AG04449 (cell line): ENCODE data around the gene BARX2.

Experiments
- CTCF ChIA-PET: fragments of 350-600 bp; formaldehyde crosslinking; extraction: SDS; loops from one replicate; lab custom pipeline; 2021; ENCODE audit warnings: antibody characterized with exemption; lab: Yijun Ruan, JAX
- POLR2A ChIA-PET: fragments of 400-600, 350-600 bp; formaldehyde crosslinking; extraction: SDS; loops from one replicate; lab custom pipeline; 2020; ENCODE audit warnings: antibody characterized with exemption, inconsistent platforms; lab: Yijun Ruan, JAX
- DNase-seq: peaks from one replicate; pipeline ENCODE4 v3.0.0-alpha.2; 2010; ENCODE audit warnings: low read depth, low spot score
- H3K4me3 ChIP-seq: 2 replicates; pipeline ENCODE4 v1.5.1; 2011; ENCODE audit warnings: low read depth, mild to moderate bottlenecking, control low read depth, low read length
- CTCF ChIP-seq: IDR thresholded peaks from one replicate; pipeline ENCODE4 v1.5.1; 2011; ENCODE audit warnings: mild to moderate bottlenecking, moderate library complexity, low read length, control low read depth, inconsistent platforms; ENCODE audit not compliant: insufficient read depth; ENCODE audit errors: missing control alignments

BARX2 gene

GRCh38 chr11:129391360-129391759 lies 15.7 kb downstream of the BARX2 start:
- no peak for DNase-seq
- CTCF ChIA-PET, result no interaction called here
- H3K4me3 ChIP-seq, result no peak overlapping the region
- POLR2A ChIA-PET, result no interaction called here
- TF ChIP-seq CTCF, result no peak

- CTCF ChIA-PET, result no interaction called here
- DNase-seq, result no peak
- POLR2A ChIA-PET, result no interaction called here
- H3K4me3 ChIP-seq, result no peak overlapping the region
- TF ChIP-seq CTCF, result no peak
These were observed 16.2 kb downstream of the BARX2 start for GRCh38 chr11:129391821-129392220.

- CTCF ChIA-PET, result no interaction called here
- DNase-seq, result no peak
- TF ChIP-seq CTCF, result no peak
- POLR2A ChIA-PET, result no interaction called here
- no peak overlapping the region for H3K4me3 ChIP-seq
These were observed 17.3 kb downstream of the BARX2 start for GRCh38 chr11:129392995-129393394.

GRCh38 chr11:129394709-129395108 lies 19.1 kb downstream of the BARX2 start:
- no peak for TF ChIP-seq CTCF
- no peak overlapping the region for H3K4me3 ChIP-seq
- DNase-seq, result no peak
- ChIA-PET POLR2A (no interaction called here), CTCF (interaction anchor here (1.1 kb wide), 1 partner anchor 356 kb away, joined by 3 read pairs; no protein-coding TSS in a partner anchor)

- CTCF ChIA-PET, result interaction anchor here (1.1 kb wide), 1 partner anchor 355 kb away, joined by 3 read pairs; no protein-coding TSS in a partner anchor
- POLR2A ChIA-PET, result no interaction called here
- H3K4me3 ChIP-seq, result no peak overlapping the region
- no peak for DNase-seq
- no peak for TF ChIP-seq CTCF
These were observed 19.8 kb downstream of the BARX2 start for GRCh38 chr11:129395432-129395831.

GRCh38 chr11:129395883-129396282 lies 20.2 kb downstream of the BARX2 start:
- no peak for TF ChIP-seq CTCF
- POLR2A ChIA-PET, result no interaction called here
- no peak for DNase-seq
- H3K4me3 ChIP-seq, result no peak overlapping the region
- CTCF ChIA-PET, result interaction anchor here (2.5 kb wide), 1 partner anchor 354 kb away, joined by 6 read pairs; no protein-coding TSS in a partner anchor
